A673 (cell line): ENCODE measurements around the gene KCP.

ENCODE experiments used
- CTCF ChIP-seq: fragments of 300-800, 200-600 bp; sonication (generic); conservative IDR thresholded peaks from 2 replicates; pipeline ENCODE4 v1.5.1; 2017; ENCODE audit warnings: low read depth, mild to moderate bottlenecking, antibody characterized with exemption, low read length, moderate library complexity, mixed read lengths
- EZH2 ChIP-seq: fragments of 200-600 bp; sonication (generic); IDR thresholded peaks from 2 replicates; pipeline ENCODE4 v1.6.1; 2017; ENCODE audit warnings: borderline replicate concordance, low read depth, mild to moderate bottlenecking, mixed read lengths, antibody characterized with exemption, low read length; ENCODE audit not compliant: poor library complexity, severe bottlenecking

- TF ChIP-seq CTCF (peak; percentile 77), EZH2 (no peak)
Measured at GRCh38 chr7:128879939-128880746, 30.4 kb downstream of the KCP start.
